Activated CD4-positive, alpha-beta T cell treated with anti-CD3 and anti-CD28 coated beads, Interleukin-2, amount 50 U/mL, for 4 hours (primary cell): ENCODE data around the gene TRIM28.
"Not testable (repeated sequence)": the region's sequence is repeated elsewhere in the genome, so short reads cannot be mapped to it uniquely, and the experiment has no call there.

Experiments
- DNase-seq, 2 experiments: peaks; one replicate each; pipeline ENCODE4 v3.0.0-alpha.2; 2020

Gene TRIM28

DNA sequence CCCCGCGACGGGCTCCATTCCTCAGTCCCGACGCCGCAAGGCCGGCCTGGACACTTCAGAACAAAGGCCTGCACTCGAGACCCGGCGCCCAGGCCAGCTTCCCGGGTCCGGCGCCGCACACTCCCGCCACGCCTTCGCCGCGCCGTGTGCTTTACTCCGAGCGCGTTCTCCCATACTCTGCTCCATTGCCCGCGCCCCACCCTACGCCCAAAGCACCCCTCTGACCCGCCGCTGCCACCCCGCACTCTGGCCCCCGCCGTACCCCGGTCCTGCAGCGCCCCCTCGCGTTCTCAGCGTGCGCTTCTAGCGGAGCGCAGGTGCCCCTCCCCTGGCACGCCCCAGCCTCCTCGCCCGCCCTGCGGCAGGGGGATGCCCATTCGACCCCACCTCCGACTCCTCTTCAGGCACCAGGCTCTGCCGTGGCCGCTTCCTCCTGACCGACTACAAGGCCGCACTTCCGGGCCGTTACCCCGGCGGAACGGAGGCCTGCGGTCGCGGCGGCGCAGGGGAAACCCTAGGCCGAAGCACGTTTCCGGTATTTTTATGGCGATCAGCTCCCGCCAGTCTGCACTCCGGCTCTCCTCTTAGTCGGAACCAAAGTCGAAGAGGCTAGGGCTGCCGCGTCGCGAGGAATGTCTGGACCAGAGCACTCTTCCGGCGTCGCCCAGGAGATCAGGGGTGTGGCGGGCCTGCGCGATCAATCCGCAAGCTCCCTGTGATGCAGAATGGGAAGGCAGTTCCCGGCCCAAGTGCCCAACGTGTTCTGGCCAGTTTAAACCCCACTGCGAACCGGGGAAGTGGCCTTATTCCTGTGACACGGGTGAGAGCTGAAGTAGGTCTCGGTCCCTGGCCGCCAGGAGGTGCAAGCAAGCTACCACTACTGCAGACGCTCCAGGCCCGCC, 24.3 kb upstream of the TRIM28 start, which contains the start of gene ZBTB45:
TSS of gene ZBTB45 (minus strand) at position 456 of the 902 bp plus-strand sequence. CDS start 2,137 bp downstream, outside the sequence.
- DNase-seq: peak; percentile 78 to 81

DNA sequence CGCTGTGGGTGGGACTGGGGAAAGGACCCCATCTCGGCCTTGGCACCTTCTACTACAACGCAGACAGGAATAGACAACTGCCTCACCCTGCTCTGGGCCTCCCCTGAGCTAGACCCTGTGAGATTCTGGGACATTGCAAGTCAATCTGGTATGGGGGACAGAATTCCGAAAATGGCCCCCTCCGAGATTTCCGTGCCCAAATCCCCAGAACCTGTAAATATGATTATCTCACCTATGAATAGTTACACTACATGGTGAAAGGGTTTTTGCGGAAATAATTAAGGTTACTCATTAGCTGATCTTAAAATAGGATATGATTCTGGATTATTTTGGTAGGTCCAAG, 23.6 kb upstream of the TRIM28 start:
- DNase-seq: no peak

DNA sequence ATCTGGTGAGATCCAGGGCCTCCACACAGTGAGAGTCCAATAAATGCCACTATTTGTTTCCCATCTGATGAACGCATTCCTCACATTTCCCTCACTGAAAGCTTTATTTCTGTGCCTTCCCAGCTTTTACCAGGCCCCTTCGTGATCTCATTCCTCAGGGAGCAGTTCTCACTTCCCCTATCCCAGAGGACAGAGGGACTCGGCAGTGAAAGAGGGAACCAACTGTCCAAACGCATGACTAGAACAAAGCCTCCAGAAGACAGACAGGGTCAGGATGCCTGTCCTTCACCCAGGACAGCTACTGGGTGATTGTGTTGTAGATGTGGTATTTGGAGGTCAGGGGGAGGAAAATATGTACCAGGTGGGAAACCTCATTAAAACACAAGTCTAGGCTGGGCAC, 22.2 kb upstream of the TRIM28 start:
- no peak for DNase-seq

DNA sequence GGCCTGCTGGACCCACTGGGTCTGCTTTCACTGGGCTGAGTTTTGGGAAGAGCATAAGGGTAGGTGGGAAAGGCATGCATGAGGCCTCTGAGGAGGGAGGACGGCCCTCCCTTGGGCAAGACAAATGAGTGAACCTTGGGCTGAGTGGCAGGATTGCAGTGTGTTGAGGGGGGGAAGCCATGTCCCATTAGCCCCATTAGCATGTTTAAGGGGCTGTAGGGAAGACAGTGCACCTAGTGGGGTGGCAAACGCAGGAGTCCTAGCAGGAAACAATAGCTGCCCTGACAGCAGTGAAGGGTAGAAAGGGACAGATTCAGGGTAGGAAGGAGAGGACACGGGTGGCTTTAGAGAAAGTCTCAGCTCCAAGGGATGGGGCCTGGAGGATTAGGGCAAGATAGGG, 21.2 kb upstream of the TRIM28 start:
- no peak for DNase-seq

DNA sequence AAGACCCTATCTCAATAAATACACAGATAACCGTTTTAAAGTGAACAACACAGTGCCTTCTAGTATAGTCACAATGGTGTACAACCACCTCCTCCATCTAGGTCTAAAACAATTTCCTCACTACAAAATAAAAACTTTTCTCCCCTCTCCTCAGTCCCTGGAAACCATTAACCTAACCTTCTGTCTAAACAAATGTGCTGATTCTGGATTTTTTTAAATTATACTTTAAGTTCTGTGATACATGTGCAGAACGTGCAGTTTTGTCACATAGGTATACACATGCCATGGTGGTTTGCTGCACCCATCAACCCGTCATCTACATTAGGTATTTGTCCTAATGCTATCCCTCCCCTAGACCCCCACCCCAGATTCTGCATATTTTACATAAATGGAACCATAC, 14.5 kb upstream of the TRIM28 start:
- DNase-seq: no peak

DNA sequence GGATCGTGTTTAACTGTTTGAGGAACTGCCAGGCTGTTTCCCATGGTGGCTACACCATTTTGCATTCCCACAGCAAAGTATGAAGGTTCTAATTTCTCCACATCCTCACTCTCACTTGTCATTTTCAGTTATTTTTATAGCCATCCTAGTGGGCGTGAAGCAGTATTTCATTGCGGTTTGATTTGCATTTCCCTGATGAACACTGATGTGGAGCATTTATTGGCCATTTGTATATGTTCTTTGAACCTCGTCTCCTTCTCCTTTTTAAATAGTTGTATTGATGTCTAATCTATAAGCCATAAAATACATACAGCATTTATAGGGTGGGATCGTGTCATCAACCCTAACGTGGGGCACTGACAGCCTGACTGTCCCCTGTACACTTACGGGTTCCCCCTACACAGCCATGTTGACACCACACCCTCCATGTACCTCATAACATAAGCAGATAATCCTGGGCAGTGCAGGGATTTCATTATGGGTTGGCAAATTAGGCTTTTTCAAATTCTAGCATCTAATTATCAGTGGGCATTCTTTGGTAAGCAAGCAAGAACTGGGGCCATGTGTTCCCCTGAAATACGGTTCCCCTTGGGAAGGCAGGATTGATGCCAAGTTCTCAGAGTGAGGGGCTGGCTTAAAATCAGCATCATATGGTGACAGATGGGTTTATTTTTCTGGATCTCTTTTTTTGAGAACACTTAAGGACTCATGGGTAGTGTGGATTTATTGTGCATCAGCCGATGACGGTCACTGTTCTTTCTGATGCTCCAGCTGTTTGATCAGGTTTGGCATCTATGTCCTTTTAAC, 12.6 kb upstream of the TRIM28 start:
- no peak for DNase-seq

DNA sequence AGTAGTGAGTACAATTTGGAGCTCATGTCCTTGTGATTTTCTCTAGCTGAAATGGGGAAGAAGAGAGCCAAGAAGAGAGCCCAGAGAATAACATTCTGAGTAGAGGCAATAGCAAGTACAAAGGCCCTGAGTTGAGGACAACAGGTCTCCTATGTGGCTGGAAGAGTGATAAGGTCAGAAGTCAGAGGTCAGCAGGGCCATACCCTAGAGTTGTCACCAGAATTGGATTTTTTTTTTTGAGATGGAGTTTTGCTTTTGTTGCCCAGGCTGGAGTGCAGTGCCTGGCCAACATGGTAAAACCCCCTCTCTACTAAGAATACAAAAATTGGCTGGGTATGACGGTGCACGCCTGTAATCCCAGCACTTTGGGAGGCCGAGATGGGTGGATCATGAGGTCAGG, 8.0 kb upstream of the TRIM28 start:
- no peak for DNase-seq

DNA sequence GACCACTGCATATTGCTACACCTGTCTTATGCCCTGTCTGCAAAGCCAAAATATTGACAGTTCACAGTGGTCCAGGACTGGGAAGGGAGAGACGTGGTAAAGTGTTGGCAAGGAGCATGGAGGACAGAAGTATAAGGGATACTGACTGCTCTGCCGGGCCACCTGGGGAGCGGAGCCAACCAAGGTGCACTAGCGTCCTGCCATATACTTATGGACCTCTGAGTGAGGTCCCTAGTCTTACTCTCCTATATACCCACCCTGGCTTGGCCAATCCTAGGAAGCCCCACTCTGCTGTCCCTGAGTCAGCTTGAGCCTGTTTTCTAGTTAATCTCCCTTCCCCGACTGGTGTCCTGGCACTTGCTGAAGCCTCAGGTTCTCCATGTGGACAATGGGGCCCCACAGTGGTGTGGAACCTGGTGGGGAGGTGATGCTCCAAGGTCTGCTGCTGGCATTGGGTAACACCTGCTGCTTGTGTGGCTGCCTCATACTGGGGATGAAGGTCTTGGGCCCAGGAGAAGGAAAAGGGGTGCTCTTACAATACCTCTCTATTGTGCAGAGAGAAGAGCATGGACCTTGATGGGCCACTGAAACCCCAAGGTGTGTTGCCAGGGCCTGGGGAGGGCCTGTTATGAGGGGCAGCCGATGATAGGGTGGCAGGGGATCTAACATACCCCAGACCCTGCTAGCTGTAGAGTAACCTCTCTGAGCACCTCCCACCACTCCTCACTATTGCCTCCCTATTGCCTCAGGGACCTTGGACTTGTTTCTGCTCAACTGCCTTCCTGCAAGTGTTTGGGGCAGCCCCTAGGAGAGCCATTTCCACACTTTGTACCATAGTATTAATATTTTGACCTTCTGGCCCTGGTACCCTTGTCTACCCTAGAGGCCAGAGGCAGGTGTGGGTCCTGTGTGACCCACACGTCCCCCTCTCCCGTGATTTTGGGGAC, 6.7 kb upstream of the TRIM28 start:
- no peak for DNase-seq

DNA sequence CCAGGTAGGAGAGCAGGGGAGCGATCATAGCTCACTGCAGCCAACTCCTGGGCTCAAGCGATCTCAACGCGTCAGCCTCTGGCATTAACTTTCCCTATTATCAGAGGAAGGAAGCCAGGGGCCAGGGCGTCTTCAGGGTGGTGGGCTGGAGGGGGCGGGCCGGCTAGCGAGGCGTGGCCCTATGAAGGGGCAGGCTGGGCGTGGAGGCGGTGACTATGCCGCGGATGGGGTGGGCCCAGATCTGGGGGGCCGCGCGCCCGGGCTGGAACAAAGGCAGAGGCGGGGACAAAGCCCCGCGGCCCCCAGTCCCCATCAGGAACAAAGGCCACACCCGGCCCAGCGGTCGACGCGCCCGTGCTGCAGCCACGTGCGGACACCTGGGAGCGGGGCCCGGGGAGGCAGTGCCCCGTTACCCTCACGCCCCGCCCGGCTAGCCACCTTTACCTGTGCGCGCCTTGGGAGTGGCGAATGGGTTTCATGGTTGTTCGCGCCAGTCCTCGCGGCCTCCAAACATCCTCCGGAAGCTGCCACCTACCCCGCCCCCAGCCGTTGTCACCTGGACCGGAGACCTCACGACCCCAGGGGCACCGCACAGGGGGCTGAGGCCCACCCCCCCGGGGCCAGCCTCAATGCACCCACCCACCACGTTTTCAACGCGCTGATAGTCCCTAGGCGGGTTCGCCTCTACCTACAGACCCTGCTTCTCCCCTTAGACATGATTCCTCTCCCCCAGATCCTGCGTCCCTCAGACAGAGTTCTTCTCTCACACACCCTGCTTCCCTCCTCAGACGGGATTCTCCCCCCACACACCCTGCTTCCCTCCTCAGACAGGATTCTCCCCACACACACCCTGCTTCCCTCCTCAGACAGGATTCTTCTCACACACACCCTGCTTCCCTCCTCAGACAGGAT, 5.4 kb upstream of the TRIM28 start:
- no peak for DNase-seq

DNA sequence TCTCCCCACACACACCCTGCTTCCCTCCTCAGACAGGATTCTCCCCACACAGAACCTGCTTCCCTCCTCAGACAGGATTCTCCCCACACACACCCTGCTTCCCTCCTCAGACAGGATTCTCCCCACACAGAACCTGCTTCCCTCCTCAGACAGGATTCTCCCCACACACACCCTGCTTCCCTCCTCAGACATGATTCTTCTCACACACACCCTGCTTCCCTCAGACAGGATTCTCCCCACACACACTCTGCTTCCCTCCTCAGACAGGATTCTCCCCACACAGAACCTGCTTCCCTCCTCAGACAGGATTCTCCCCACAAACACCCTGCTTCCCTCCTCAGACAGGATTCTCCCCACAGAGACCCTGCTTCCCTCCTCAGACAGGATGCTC, 4.7 kb upstream of the TRIM28 start:
- not testable (repeated sequence) for DNase-seq

DNA sequence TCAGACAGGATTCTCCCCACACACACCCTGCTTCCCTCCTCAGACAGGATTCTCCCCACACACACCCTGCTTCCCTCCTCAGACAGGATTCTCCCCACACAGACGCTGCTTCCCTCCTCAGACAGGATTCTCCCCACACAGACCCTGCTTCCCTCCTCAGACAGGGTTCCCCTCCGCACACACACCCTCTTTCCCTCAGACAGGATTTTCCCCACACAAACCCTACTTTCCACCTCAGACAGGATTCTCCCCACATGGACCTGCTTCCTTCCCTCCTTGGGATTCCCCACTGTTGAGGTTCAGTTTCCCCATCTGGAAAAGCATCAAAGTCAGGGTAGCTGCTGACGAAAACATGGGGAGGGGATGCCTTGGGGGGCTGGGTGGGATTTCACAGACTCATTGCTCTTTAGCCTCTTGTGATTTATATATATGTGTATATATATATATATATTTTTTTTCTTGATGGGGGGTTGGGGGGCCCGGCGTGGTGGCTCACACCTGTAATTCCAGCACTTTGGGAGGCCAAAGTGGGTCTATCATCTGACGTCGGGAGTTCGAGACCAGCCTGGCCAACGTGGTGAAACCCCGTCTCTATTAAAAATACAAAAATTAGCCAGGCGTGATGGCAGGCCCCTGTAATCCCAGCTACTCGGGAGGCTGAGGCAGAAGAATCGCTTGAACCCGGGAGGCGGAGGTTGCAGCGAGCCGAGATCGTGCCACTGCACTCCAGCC, 1.1 kb upstream of the TRIM28 start:
- not testable (repeated sequence) for DNase-seq

DNA sequence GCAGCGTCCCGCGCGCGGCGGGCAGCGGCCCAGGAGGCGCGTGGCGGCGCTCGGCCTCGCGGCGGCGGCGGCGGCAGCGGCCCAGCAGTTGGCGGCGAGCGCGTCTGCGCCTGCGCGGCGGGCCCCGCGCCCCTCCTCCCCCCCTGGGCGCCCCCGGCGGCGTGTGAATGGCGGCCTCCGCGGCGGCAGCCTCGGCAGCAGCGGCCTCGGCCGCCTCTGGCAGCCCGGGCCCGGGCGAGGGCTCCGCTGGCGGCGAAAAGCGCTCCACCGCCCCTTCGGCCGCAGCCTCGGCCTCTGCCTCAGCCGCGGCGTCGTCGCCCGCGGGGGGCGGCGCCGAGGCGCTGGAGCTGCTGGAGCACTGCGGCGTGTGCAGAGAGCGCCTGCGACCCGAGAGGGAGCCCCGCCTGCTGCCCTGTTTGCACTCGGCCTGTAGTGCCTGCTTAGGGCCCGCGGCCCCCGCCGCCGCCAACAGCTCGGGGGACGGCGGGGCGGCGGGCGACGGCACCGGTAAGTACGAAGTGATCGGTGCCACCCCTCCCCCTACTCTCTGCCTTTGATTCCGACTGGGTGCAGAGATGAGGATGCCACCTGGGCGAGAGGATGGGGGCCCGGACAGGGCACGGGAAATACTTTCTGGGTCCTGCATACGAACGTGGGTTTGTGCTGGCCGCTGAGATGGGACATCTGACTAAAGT, 874 bp downstream of the TRIM28 start:
- DNase-seq: peak; percentile 65 to 67

DNA sequence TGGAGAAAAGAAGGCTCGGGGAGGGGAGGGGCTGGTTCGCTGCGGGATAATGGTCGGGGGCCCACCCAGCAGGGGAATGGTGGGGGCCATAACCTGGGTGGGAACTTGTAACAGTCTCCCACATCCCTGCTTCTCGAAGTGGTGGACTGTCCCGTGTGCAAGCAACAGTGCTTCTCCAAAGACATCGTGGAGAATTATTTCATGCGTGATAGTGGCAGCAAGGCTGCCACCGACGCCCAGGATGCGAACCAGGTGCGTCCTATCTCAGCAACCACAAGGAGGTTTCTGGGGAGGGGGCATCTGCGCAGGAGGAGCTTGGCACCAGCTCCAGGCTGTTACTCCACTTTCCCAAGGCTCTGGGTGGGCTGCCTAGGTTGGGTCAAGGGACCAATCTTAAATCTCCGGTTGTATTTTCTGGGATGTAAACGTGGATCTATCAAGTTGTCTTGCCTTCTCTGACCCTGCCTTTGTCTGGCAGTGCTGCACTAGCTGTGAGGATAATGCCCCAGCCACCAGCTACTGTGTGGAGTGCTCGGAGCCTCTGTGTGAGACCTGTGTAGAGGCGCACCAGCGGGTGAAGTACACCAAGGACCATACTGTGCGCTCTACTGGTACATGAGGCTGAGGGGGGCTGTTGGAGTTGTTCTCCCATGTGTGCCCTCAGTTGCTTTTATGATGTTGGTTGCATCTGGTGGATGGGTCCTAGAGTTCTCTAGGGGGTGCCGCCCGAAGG, 1.6 kb downstream of the TRIM28 start:
- DNase-seq: no peak

DNA sequence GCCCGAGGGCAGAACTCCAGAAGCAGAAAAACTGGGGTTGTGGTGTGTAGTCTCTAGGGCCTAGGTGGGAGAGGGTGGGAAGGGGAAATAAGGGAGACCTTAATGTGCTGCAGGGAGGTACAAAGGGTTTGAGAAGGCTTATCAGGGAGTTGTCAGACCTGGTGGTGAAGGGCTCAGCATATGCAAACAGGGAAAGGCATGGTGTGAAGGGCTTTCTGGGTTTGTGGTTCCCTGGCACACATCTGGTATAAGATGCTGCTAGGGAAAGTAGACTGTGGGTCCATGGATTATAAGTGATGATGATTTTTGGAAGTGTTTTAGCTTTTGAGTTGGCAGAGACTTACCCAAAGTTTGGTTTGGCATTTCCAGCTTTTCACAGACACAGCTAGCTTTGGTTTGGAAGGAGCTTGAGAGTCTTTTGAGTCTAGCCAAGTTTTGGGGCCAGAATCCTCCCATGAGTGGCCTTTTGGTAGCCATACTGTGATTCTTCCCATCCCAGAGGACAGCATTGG, 2.2 kb downstream of the TRIM28 start:
- no peak for DNase-seq

DNA sequence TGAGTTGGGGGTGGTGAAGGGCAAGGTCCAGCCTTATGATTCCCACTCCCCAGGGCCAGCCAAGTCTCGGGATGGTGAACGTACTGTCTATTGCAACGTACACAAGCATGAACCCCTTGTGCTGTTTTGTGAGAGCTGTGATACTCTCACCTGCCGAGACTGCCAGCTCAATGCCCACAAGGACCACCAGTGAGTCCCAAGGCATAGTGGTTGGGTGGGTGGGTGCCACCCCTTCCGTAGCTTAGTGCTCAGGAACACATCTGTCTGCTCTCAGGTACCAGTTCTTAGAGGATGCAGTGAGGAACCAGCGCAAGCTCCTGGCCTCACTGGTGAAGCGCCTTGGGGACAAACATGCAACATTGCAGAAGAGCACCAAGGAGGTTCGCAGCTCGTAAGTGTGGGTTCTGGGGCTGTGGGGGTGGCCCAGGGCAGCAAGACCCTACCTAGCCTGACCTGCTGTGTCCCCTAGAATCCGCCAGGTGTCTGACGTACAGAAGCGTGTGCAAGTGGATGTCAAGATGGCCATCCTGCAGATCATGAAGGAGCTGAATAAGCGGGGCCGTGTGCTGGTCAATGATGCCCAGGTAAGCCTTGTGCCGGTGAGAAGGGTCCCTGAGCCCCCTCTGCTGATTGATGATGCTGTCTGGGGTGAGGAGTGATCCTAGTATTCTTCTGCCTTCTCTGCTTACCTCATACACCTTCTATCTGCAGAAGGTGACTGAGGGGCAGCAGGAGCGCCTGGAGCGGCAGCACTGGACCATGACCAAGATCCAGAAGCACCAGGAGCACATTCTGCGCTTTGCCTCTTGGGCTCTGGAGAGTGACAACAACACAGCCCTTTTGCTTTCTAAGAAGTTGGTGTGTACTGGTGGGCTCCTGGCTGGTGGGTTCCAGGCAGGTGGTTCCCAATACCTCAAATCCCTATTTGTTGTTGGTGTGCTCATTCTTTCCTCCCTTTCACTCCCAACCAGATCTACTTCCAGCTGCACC, 3.8 kb downstream of the TRIM28 start:
- DNase-seq: no peak

DNA sequence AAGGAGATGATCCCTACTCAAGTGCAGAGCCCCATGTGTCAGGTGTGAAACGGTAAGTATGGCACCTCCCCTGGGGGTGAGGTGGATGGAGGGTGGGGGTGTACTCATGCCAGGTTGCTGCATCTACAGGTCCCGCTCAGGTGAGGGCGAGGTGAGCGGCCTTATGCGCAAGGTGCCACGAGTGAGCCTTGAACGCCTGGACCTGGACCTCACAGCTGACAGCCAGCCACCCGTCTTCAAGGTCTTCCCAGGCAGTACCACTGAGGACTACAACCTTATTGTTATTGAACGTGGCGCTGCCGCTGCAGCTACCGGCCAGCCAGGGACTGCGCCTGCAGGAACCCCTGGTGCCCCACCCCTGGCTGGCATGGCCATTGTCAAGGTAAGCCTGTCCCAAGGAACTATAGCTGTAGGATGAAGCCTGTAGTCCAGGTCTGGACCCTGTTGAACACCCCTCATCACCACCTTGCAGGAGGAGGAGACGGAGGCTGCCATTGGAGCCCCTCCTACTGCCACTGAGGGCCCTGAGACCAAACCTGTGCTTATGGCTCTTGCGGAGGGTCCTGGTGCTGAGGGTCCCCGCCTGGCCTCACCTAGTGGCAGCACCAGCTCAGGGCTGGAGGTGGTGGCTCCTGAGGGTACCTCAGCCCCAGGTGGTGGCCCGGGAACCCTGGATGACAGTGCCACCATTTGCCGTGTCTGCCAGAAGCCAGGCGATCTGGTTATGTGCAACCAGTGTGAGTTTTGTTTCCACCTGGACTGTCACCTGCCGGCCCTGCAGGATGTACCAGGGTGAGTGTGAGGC, 5.2 kb downstream of the TRIM28 start:
- no peak for DNase-seq

DNA sequence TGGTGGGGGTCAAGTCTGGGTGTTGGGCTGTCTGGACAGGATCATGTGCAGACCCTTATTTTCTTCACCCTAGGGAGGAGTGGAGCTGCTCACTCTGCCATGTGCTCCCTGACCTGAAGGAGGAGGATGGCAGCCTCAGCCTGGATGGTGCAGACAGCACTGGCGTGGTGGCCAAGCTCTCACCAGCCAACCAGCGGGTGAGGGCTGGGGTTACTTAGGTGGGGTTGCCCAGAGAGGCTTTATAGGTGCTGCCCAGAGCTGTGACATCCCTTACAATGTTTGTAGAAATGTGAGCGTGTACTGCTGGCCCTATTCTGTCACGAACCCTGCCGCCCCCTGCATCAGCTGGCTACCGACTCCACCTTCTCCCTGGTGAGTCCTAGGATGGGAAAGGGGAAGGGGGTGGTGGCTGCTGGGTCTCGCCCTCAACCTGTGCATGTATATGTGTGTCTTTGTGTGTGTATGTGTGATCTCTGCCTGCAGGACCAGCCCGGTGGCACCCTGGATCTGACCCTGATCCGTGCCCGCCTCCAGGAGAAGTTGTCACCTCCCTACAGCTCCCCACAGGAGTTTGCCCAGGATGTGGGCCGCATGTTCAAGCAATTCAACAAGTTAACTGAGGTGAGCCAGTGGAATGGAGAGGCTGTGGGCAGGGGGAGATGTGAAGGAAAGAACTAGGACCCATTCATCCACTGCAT, 5.9 kb downstream of the TRIM28 start:
- no peak for DNase-seq
